Stimulated activated effector memory CD8-positive, alpha-beta T cell treated with anti-CD3 and anti-CD28 coated beads, Interleukin-12 subunit alpha, Interleukin-12 subunit beta, amount 100 ng/mL, for 72 hours (primary cell): ENCODE results near the gene TMEM45B.
"Not testable (repeated sequence)": the region's sequence is repeated elsewhere in the genome, so short reads cannot be mapped to it uniquely, and the experiment has no call there.

ENCODE experiments used
- ATAC-seq: fragments of 150-1000 bp; cut with Tn5 transposase; 2 replicates; pipeline ENCODE4 v1.10.0; 2021
- DNase-seq, 2 donors: peaks; one replicate each; pipeline ENCODE4 v3.0.0; 2021 to 2022; ENCODE audit warnings: low spot score in 2 of 2
- H3K27ac Mint-ChIP-seq: one replicate; pipeline ENCODE4 v1.8.0; 2022; ENCODE audit warnings: mild to moderate bottlenecking, mixed read lengths
- H3K36me3 Mint-ChIP-seq: one replicate; pipeline ENCODE4 v1.8.0; 2022; ENCODE audit warnings: mild to moderate bottlenecking, mixed read lengths
- H3K4me1 Mint-ChIP-seq: one replicate; pipeline ENCODE4 v1.8.0; 2022; ENCODE audit warnings: mixed read lengths
- H3K4me3 Mint-ChIP-seq: one replicate; pipeline ENCODE4 v1.8.0; 2022; ENCODE audit warnings: mild to moderate bottlenecking, mixed read lengths
- H3K9me3 Mint-ChIP-seq: one replicate; pipeline ENCODE4 v1.8.0; 2022; ENCODE audit warnings: mixed read lengths

Gene TMEM45B

DNA sequence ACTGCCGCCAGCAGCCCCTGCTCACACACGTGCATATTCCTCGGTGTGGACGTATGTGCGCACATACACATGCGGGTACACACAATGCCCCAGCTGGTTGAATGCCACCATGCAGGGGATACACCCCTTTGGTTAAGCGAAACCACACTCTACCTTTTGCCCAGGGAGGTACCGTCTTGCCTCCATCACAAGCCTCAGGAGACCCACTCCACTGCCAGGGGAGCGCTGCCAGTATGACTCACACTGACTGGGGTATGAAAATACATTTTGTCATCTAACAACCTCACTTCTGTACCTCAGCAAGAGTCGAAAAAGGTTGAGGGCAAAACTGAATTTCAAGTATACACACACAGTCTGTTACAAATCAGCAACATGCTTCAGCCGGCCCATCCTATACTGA lies 39.4 kb downstream of the TMEM45B start:
- peaks cover 20% of the 10 kb centered on the region for H3K4me1 Mint-ChIP-seq
- no peaks in the 10 kb centered on the region for H3K9me3 Mint-ChIP-seq
- H3K36me3 Mint-ChIP-seq: peaks cover 5% of the 10 kb centered on the region
- ATAC-seq: peak; percentile 40
- no peak overlapping the region for H3K4me3 Mint-ChIP-seq
- no peak for DNase-seq
- H3K27ac Mint-ChIP-seq: peak overlapping the region; percentile 39

DNA sequence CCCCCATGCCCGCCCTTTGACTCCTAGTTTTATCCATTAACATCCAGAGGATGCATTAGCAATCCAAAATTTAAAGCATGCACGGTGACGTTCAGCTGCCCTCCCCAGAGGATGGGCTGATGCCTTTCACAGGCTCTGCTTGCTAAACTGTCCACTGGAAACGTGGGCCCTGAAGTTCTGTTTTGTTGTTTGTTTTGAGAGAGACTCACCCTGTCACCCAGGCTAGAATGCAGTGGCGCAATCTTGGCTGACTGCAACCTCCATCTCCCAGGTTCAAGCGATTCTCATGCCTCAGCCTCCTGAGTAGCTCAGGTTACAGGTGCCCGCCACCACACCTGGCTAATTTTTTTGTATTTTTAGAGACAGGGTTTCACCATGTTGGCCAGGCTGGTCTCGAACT lies 40.4 kb downstream of the TMEM45B start:
- Mint-ChIP-seq H3K9me3 (no peaks in the 10 kb centered on the region), H3K4me3 (no peak overlapping the region), H3K4me1 (peaks cover 20% of the 10 kb centered on the region), H3K36me3 (peaks cover 5% of the 10 kb centered on the region), H3K27ac (no peak overlapping the region)
- DNase-seq: no peak
- ATAC-seq: no peak

DNA sequence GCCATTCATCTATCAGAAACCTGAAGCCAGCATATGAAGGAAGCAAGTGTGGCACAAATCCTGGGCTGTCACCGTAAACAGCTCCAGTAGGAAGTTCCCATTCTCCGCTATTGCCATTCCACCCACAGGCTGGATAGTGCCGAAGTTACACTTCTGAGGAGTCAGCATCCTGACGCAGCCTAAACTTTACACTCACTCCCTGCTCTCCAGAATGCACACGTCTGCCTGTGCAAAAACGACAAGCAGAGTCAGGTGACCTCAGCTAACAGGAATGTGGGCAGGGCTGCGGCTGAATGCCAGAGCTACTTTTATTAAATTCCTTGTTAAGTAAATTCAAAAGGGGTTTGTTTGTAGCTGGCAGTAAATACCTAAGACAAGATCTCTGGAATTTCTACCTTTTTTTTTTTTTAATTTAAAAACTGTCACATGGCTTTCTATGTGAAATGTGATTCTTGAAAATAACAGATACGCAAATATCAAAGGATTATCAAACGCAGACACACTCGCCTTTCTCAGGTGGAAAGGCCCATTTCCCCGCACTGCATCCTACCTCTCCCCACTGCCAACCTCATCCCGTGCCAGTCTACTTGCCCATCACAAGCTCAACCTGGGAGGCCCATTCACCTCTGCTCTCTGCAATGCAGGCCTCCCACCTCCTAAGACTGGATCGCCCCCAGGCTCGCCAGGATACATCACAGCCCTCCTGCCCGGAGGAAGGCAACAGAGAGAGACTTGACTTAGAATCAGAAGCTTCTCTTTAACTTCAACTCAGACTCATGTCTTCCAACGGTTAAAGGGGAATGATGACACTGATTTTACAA lies 46.3 kb downstream of the TMEM45B start:
- no peak for ATAC-seq
- DNase-seq: no peak
- Mint-ChIP-seq H3K4me3 (no peak overlapping the region), H3K9me3 (no peaks in the 10 kb centered on the region), H3K27ac (no peak overlapping the region), H3K36me3 (peaks cover 62% of the 10 kb centered on the region), H3K4me1 (no peaks in the 10 kb centered on the region)

DNA sequence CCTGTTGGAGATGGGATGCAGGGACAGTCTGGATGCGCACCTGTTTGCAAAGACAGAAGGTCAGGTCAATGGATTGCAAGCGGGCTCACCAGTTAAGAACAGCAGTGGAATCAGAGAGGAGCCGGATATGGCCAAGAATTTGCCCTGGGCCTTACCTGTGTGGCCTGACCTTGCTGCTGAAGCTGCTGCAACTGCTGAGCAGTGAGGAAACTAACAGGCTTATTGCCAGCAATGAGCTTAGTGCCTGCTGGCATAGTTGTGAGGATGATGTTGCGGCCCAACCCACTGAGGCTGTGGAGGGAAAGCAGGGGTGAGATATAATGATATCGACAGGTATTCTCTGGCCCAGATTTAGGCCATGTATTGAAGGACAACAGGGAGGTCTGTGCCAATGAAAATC lies 49.2 kb downstream of the TMEM45B start:
- DNase-seq: no peak
- no peak overlapping the region for H3K27ac Mint-ChIP-seq
- H3K4me3 Mint-ChIP-seq: no peak overlapping the region
- no peaks in the 10 kb centered on the region for H3K4me1 Mint-ChIP-seq
- H3K36me3 Mint-ChIP-seq: peaks cover 86% of the 10 kb centered on the region
- no peaks in the 10 kb centered on the region for H3K9me3 Mint-ChIP-seq
- ATAC-seq: no peak

DNA sequence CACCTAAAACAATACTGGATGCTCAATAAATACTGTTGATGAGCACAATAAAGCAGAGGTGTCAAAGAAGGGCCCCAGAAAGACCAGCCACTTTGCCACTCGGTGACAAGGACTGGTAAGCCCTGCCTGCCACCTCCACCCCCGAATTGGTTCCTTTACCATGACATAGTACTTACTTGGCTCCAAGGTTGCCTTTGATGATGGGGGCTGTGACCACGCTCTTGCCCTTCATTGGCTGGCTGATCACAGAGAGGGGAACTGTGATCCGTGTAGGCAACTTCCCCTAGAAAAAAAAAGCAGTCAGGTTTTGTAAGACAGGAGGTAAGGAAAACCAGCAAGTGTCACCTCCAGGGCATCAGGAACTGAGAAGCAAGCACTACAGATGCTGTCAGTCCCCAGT lies 50.1 kb downstream of the TMEM45B start:
- Mint-ChIP-seq H3K4me1 (no peaks in the 10 kb centered on the region), H3K4me3 (no peak overlapping the region), H3K27ac (peak overlapping the region; percentile 41), H3K9me3 (no peaks in the 10 kb centered on the region), H3K36me3 (peaks cover 95% of the 10 kb centered on the region)
- no peak for ATAC-seq
- DNase-seq: no peak

DNA sequence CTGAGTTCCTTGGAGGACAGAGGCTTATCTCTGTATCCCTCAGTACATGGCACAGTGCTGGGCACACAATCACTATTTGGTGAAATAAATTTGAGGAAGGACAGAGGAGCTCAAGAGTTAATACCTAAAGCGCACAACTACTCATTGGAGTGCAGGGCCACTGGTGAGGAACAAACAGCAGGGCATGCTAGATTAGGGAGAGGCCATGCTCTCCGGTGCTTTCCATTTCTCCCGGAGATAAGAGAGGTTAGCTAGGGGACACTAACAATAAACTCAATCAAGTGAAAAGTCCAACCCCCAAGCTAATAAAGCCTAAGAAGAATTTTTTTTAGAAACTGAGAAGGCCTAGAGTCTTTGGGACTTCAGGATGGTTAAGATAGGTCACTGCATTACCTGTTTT lies 50.7 kb downstream of the TMEM45B start:
- Mint-ChIP-seq H3K9me3 (no peaks in the 10 kb centered on the region), H3K4me3 (no peak overlapping the region), H3K4me1 (peaks cover 5% of the 10 kb centered on the region), H3K27ac (peak overlapping the region; percentile 41), H3K36me3 (peaks cover 98% of the 10 kb centered on the region)
- no peak for ATAC-seq
- no peak for DNase-seq

DNA sequence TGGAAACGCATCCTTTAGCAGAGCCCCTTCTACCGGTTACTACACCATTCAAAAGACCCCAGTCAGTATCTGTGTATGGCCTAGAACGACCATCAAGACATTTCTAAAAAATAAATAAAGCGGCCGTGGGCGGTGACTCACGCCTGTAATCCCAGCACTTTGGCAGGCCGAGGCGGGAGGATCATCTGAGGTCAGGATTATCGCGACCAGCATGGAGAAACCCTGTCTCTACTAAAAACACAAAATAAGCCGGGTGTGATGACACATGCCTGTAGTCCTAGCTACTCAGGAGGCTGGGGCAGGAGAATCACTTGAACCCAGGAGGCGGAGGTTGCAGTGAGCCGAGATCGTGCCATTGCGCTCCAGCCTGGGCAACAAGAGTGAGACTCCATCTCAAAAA lies 53.0 kb downstream of the TMEM45B start:
- not testable (repeated sequence) for H3K4me3 Mint-ChIP-seq, DNase-seq, ATAC-seq, H3K9me3 Mint-ChIP-seq, H3K27ac Mint-ChIP-seq
- H3K36me3 Mint-ChIP-seq: peaks cover 99% of the 10 kb centered on the region
- peaks cover 13% of the 10 kb centered on the region for H3K4me1 Mint-ChIP-seq

DNA sequence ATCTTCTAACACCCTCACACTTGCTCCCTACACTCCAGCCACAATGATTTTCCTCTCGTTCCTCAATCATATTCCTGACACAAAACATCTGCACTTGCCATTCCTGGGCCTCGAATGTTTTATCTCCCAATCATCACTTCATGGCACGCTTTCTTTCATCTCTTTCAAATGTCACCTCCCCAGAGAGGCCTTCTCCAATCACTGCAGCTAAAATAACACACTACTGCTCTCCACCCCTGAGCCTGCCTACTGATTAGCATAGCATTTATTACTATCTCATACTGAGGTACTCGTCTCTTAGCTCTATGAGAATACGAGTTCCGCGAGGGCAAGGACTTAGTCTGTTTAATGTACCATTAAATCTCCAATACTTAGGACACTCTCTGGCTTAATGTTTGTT lies 56.3 kb downstream of the TMEM45B start:
- peaks cover 99% of the 10 kb centered on the region for H3K36me3 Mint-ChIP-seq
- DNase-seq (no peak), ATAC-seq (no peak)
- H3K9me3 Mint-ChIP-seq: no peaks in the 10 kb centered on the region
- H3K4me3 Mint-ChIP-seq: no peak overlapping the region
- H3K27ac Mint-ChIP-seq: peak overlapping the region; percentile 21
- peaks cover 13% of the 10 kb centered on the region for H3K4me1 Mint-ChIP-seq

DNA sequence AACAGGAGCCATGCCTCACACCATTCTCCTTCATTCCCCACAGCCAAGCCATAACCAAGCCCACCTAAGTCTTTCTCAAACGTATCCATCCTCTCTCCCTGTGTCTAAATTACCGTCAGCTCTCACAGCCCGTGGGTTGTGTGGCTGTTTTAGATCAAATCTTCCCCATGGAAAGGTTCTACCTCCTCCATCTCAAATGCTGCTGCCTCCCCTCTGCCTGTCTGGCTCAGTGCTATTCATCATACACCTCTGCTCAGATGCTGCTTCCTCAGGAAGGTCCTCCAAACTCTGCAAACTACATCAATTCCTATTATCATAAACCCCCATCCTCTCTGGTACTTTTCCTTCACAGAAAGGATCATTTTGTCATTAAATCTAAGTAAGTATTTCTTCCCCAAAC lies 64.7 kb downstream of the TMEM45B start:
- DNase-seq: no peak
- Mint-ChIP-seq H3K9me3 (no peaks in the 10 kb centered on the region), H3K4me1 (peaks cover 6% of the 10 kb centered on the region), H3K36me3 (peaks cover 99% of the 10 kb centered on the region), H3K4me3 (no peak overlapping the region), H3K27ac (peak overlapping the region; percentile 26)
- ATAC-seq: no peak

DNA sequence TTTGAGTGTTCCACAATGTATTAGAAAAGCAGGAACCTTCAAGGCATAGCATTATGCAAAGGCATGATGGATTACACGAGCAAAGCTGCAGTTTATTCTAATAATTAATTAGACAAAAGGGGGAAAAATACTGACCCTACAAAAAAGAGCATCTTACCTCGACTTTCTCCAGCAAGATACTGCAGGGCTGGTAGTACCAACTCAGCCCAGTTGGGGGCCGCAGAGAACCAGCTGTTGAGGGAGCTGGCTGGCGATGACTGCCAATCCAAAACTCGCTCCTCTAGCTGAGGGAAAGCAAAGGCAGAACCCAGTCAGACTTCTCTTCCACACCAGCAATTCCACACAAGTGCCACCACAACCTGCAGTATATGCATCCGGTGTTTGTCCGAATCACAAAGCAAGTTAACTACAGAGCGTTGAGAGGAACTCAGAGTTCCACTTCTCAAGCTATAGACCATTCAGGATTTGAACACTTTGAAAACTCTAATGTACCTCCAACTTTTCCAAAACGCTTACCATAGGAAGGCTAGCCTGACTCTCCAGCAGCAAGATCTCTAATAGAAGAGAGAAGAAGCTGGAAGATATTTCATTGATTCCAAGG lies 66.0 kb downstream of the TMEM45B start:
- peaks cover 6% of the 10 kb centered on the region for H3K4me1 Mint-ChIP-seq
- no peak overlapping the region for H3K27ac Mint-ChIP-seq
- peak in 1 of 2 donors; percentile 52 for DNase-seq
- no peaks in the 10 kb centered on the region for H3K9me3 Mint-ChIP-seq
- no peak for ATAC-seq
- peaks cover 100% of the 10 kb centered on the region for H3K36me3 Mint-ChIP-seq
- no peak overlapping the region for H3K4me3 Mint-ChIP-seq

DNA sequence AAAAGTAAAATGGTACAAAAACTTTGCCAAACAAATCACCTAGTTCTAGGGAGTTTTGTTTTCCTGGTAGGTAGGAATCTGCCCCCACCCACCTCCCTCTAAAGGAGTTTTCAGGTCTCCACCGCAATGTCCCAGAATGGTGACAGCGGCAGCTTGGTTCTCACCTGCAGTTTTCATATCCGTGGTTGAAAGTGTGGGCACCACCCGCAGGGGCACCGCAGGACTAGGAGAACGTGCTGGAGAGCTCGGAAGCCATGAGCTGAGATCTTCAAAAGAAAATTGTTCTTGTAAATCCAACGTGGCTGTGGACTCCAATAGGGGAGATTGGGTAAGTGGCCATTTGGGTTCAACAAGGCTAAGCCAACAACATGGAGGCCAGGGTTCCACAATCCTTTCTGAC lies 68.9 kb downstream of the TMEM45B start:
- Mint-ChIP-seq H3K27ac (no peak overlapping the region), H3K9me3 (no peaks in the 10 kb centered on the region), H3K4me1 (peaks cover 10% of the 10 kb centered on the region), H3K36me3 (peaks cover 100% of the 10 kb centered on the region), H3K4me3 (no peak overlapping the region)
- no peak for DNase-seq
- no peak for ATAC-seq

DNA sequence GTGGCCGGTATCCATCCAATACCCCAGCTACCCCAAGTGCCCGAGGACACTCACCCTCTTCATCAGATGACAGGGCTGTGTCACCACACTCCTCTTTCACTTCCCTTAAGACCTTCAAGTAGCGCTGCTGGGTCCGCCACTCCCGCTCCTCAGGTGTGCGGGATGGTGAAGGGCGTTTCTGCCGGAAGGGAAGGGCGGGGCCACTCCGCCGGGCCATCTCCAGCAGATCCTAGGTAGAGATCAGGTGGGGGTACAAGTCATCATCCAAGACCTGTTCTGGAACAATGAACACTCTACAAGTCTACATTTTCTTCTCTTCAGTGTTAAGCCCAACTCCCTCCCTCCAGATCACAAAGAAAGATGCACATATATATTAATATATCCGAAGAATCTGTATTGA lies 69.7 kb downstream of the TMEM45B start:
- no peak overlapping the region for H3K4me3 Mint-ChIP-seq
- H3K4me1 Mint-ChIP-seq: peaks cover 14% of the 10 kb centered on the region
- no peak for DNase-seq
- no peaks in the 10 kb centered on the region for H3K9me3 Mint-ChIP-seq
- peaks cover 100% of the 10 kb centered on the region for H3K36me3 Mint-ChIP-seq
- H3K27ac Mint-ChIP-seq: no peak overlapping the region
- no peak for ATAC-seq

DNA sequence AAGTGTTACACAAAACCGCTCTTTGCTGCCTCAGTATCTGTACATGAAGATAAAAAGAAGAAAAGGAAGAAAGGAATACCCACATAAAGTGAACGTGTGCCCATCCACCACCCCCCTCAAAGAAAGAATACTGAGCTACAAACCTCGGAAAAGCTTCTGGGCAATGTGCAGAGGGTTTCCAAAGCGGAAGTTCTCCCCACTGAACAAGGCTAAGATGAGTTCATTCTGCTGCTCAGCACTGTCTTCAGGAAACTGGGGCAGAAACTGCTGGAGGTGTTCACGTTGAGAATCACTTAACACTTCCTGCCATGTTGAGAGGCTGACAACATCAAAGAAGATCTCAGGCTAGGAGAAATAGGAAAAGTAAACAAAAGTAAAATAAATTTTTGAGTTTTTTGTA lies 72.8 kb downstream of the TMEM45B start:
- Mint-ChIP-seq H3K9me3 (no peaks in the 10 kb centered on the region), H3K27ac (no peak overlapping the region), H3K4me1 (peaks cover 19% of the 10 kb centered on the region), H3K36me3 (peaks cover 95% of the 10 kb centered on the region), H3K4me3 (no peak overlapping the region)
- ATAC-seq: peak; percentile 60
- DNase-seq: no peak

DNA sequence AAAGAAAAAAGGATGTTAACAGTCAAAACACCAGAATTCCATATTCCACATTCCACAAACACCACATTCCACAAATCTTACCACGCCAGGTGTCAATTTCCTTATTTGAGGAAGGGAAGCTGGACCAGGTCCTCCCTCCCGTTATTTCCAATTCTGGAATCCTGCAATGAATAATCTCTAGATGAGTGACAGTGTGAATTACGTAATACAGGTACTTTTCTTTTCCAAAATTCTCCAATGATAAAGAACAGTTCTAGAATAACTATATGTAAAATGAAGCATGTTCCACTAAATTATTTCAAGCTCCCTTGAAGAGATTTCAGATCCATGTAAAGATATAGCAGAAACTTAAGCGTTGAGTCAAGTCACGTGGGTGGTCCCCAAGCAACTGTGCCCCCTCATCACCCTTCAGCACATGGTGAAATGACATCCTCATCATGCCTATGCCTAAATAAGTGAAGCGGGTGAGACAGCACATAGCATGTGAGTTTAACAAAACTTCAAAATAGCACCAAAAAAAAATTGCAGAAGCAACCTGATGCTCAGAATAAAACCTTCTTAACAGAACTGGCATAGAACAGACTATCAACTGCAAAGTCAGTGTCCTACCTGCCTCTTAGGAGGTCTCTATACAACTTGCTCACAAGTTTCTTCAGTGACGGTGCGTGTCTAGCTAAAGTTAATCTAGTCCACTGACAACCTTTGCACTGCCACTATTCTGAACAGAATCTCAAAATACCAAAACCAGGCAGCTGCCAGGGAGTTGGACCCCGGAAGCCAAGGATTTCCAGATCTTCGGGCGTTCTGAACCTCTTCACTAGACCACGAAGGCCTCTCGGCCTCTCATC lies 78.9 kb downstream of the TMEM45B start:
- ATAC-seq (peak; percentile 43), DNase-seq (no peak)
- H3K4me3 Mint-ChIP-seq: peak overlapping the region; percentile 80
- no peaks in the 10 kb centered on the region for H3K9me3 Mint-ChIP-seq
- peaks cover 35% of the 10 kb centered on the region for H3K36me3 Mint-ChIP-seq
- peak overlapping the region; percentile 85 for H3K27ac Mint-ChIP-seq
- H3K4me1 Mint-ChIP-seq: peaks cover 32% of the 10 kb centered on the region

DNA sequence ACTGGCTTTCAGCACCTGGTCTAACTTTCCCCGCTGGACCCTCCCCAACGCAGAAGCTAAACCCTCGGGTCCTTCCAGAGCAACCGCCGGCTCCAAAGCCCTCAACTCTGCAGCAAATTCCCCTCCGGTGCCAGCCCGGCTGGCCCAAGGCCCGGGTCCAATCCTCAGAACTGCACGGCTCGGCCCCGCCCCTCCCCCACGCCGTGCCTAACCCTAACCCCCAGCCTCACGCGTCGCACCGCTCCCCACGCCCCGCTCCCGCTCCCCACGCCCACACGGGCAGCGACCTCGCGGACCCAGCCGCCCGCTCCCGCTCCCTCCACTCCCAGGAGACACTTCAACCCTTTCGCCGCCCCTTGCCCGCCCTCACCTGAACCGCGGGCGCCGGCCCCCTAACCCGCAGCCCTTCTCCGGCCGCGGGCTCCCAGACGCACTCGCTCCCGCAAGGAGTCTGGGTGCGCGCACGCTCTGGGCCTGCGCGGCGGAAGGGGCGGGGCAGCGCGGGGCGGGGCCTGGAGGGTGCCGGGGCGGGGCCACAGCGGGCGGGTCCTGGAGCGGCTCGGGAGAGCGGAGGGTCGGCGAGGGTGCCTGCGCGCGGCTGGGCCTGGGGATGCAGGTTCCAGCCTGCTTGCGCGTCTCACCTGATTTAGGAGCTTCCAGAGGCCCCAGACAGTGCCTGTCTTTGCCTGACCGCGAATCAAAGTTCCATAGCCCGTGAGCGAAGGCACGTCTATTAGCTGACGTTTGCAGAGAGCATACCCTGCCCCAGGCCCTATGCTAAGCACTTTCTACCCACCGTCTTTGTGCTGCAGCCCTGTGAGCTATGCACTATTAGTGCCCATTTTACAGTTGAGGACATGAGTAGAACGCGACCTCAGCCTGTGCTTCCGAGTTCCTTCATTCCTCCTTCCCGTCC lies 79.7 kb downstream of the TMEM45B start, which contains the start of gene NFRKB:
NFRKB (minus strand) TSS at position 453 of the 916 bp plus-strand sequence. CDS start 2,729 bp downstream, outside the sequence.
- H3K4me3 Mint-ChIP-seq: peak within 1 kb of the TSS; percentile 80
- no peaks in the 10 kb centered on the region for H3K9me3 Mint-ChIP-seq
- H3K27ac Mint-ChIP-seq: peak within 1 kb of the TSS; percentile 85
- peak; percentile 96 for ATAC-seq
- DNase-seq: peak; percentile 91
- H3K36me3 Mint-ChIP-seq: peaks cover 26% of the 10 kb centered on the region
- H3K4me1 Mint-ChIP-seq: peaks cover 23% of the 10 kb centered on the region
